ENCODE measurements around the gene IL3. TPM values are rescaled to one million over a fixed set of nuclear protein-coding genes. Genes with fewer than 3 reads are reported as not detected.

Gene IL3
- not detected in 2 replicates for total RNA-seq

GRCh38 chr5:132060501-132061161, at the start of gene IL3:
Gene IL3, plus strand, starts transcription at chr5:132060655. Its CDS starts 52 bp downstream, at chr5:132060707.

GRCh38 chr5:132011622-132012343, 48.7 kb upstream of the IL3 start, which contains the start of gene ACSL6:
Gene ACSL6, minus strand, starts transcription at chr5:132011658. Its CDS starts 105 bp downstream, at chr5:132011553.

GRCh38 chr5:132073231-132074013, 13.0 kb downstream of the IL3 start, which contains the start of gene CSF2:
Gene CSF2, plus strand, starts transcription at chr5:132073789. Its CDS starts 35 bp downstream, at chr5:132073824.

Small RNA genes lying within 50 kb of the gene (small RNA-seq; reads per million reads assigned to genes)
- not detected for gene RF00285 (ENCODE audit: low replicate concordance)

Other genes starting within 250 kb of the IL3 start
- not detected in 2 replicates for gene MEIKIN, start 115.0 kb upstream of the IL3 start, total RNA-seq
- not detected in 2 replicates for gene ACSL6, start 49.0 kb upstream of the IL3 start, total RNA-seq
- 0.66 and 5.3 TPM in 2 replicates for gene CSF2, start 13.1 kb downstream of the IL3 start, total RNA-seq
- gene P4HA2, start 167.2 kb downstream of the IL3 start, total RNA-seq: 168 and 206 TPM in 2 replicates
- 26.9 and 91.1 TPM in 2 replicates for gene PDLIM4, start 197.0 kb downstream of the IL3 start, total RNA-seq
- gene SLC22A4, start 233.7 kb downstream of the IL3 start, total RNA-seq: 12.5 and 34.1 TPM in 2 replicates

Measured in placental pericyte (primary cell).